Endothelial cell of umbilical vein (primary cell): ENCODE data around the gene ARID5A. TPM values are rescaled to one million over a fixed set of nuclear protein-coding genes. Genes with fewer than 3 reads are reported as not detected.

ENCODE experiments used
- BruUV-seq: library from RNA; stranded (reverse); fragments of 400-500 nt; replicated peaks from 2 replicates; lab custom pipeline; 2021; lab: Mats Ljungman, UMichigan
- CTCF ChIA-PET: fragments of 300-600, 350-600 bp; sonication (Branson Sonifier 250); formaldehyde crosslinking; loops from one replicate; lab custom pipeline; 2021; ENCODE audit warnings: antibody characterized with exemption, inconsistent platforms; lab: Charles Lee
- POLR2A ChIA-PET: fragments of 300-600, 350-600 bp; sonication (Branson Sonifier 250); formaldehyde crosslinking; loops from one replicate; lab custom pipeline; 2021; ENCODE audit warnings: antibody characterized with exemption, inconsistent platforms; lab: Charles Lee
- DNase-seq: peaks from one replicate; pipeline ENCODE4 v3.0.0-alpha.2; 2011; ENCODE audit warnings: low read depth, low spot score
- FAIRE-seq: peaks from 2 replicates; lab custom pipeline; 2011; peaks lifted over from hg19 to GRCh38; lab: Jason Lieb, UNC
- H2AFZ ChIP-seq: 2 replicates; pipeline ENCODE4 v1.6.0; 2012; ENCODE audit warnings: low read depth, low read length, control low read depth, inconsistent platforms
- H3K27ac ChIP-seq: 2 replicates; pipeline ENCODE4 v1.5.1; 2011; ENCODE audit warnings: low read depth, mild to moderate bottlenecking, control low read depth, low read length, moderate library complexity; ENCODE audit not compliant: insufficient read depth
- H3K27me3 ChIP-seq, 2 experiments: 2 replicates each; pipeline versions ENCODE4 v1.6.0 to v1.6.1; 2011; ENCODE audit warnings: low read length in 2 of 2, mixed read lengths in 1 of 2; ENCODE audit not compliant: control insufficient read depth in 2 of 2, insufficient read depth in 2 of 2
- H3K36me3 ChIP-seq, 2 experiments: 2 replicates in 1 of 2; 3 replicates in 1 of 2; pipeline ENCODE4 v1.5.1; 2011; ENCODE audit warnings: low read length in 2 of 2, mild to moderate bottlenecking in 1 of 2, moderate library complexity in 1 of 2; ENCODE audit not compliant: control insufficient read depth in 2 of 2, insufficient read depth in 2 of 2; ENCODE audit errors: extremely low read depth in 1 of 2
- H3K4me1 ChIP-seq: 3 replicates; pipeline ENCODE4 v1.5.1; 2011; ENCODE audit warnings: mild to moderate bottlenecking, low read length; ENCODE audit not compliant: control insufficient read depth, insufficient read depth; ENCODE audit errors: extremely low read depth
- H3K4me2 ChIP-seq: 2 replicates; pipeline ENCODE4 v1.6.1; 2011; ENCODE audit warnings: low read length, control low read depth, mixed read lengths; ENCODE audit not compliant: insufficient read depth
- H3K4me3 ChIP-seq, 3 experiments: fragments of 200-600 bp in 1 of 3; sonication (generic), shearing (Covaris generic) in 1 of 3; replicated peaks in 1 of 3; 2 replicates each; pipeline ENCODE4 v1.5.1; 2011 to 2016; ENCODE audit warnings: control low read depth in 3 of 3, low read length in 3 of 3, mild to moderate bottlenecking in 2 of 3, inconsistent platforms in 1 of 3, low read depth in 1 of 3, moderate library complexity in 1 of 3; ENCODE audit not compliant: insufficient read depth in 1 of 3
- H3K79me2 ChIP-seq: 2 replicates; pipeline ENCODE4 v1.6.0; 2012; ENCODE audit warnings: low read length, inconsistent platforms; ENCODE audit not compliant: control insufficient read depth, insufficient read depth
- H3K9ac ChIP-seq: replicated peaks from 2 replicates; pipeline ENCODE3; 2011; ENCODE audit warnings: low read length, control low read depth; ENCODE audit not compliant: insufficient read depth; ENCODE audit errors: extremely low read depth
- H3K9me1 ChIP-seq: replicated peaks from 3 replicates; pipeline ENCODE4 v1.6.0; 2011; ENCODE audit warnings: mild to moderate bottlenecking, low read length; ENCODE audit not compliant: control insufficient read depth, insufficient read depth; ENCODE audit errors: extremely low read depth
- H3K9me3 ChIP-seq: replicated peaks from 2 replicates; pipeline ENCODE4 v1.5.1; 2012; ENCODE audit warnings: low read length, inconsistent platforms; ENCODE audit not compliant: control insufficient read depth, insufficient read depth
- H4K20me1 ChIP-seq: replicated peaks from 2 replicates; pipeline ENCODE3; 2011; ENCODE audit warnings: mild to moderate bottlenecking, low read length; ENCODE audit not compliant: control insufficient read depth, insufficient read depth; ENCODE audit errors: extremely low read depth
- CTCF ChIP-seq, 2 donors: IDR thresholded peaks; 1 replicate in 1 of 2; 2 replicates in 1 of 2; pipeline ENCODE4 v1.5.1; 2011; ENCODE audit warnings: low read length in 2 of 2, mild to moderate bottlenecking in 2 of 2, moderate library complexity in 2 of 2, control low read depth in 1 of 2, inconsistent platforms in 1 of 2, low read depth in 1 of 2; ENCODE audit not compliant: insufficient read depth in 1 of 2; ENCODE audit errors: extremely low read depth in 1 of 2
- FOS ChIP-seq: IDR thresholded peaks from 2 replicates; pipeline ENCODE4 v1.6.1; 2011; ENCODE audit warnings: mild to moderate bottlenecking, low read length, moderate library complexity, borderline replicate concordance; ENCODE audit not compliant: insufficient read depth
- JUN ChIP-seq: IDR thresholded peaks from 2 replicates; pipeline ENCODE4 v1.6.1; 2011; ENCODE audit warnings: borderline replicate concordance, low read depth; ENCODE audit not compliant: insufficient read length, insufficient read depth
- MYC ChIP-seq: IDR thresholded peaks from one replicate; pipeline ENCODE4 v1.6.1; 2011; ENCODE audit warnings: mild to moderate bottlenecking, low read depth, low read length
- POLR2AphosphoS5 ChIP-seq: IDR thresholded peaks from 2 replicates; pipeline ENCODE4 v1.6.1; 2012; ENCODE audit warnings: low read depth, mild to moderate bottlenecking, control low read depth, low read length, moderate library complexity; ENCODE audit not compliant: insufficient read depth
- dilution Hi-C: fragments of 300-500 bp; cut with MboI; formaldehyde crosslinking; loops from one replicate; pipeline ENCODE4 v1.15.0; 2019; ENCODE audit warnings: low sequenced_read_pairs; ENCODE audit not compliant: extremely low pct_ligation_motif_present
- intact Hi-C: fragments of 100-400 bp; cut with micrococcal nuclease; formaldehyde crosslinking; loops from one replicate; pipeline ENCODE4 v1.10.0; 2022
- polyA plus RNA-seq, 4 experiments: library from polyadenylated mRNA; depleted of rRNA in 3 of 4; stranded (reverse) in 3 of 4; unstranded in 1 of 4; fragments of >200 nt; gene quantifications; 2 replicates each; pipeline versions ENCODE4 v1.2.1 to v1.2.3, GENCODE V29; 2011 to 2012; ENCODE audit warnings: missing spikeins in 1 of 4
- total RNA-seq: library from RNA; stranded (reverse); gene quantifications from 2 replicates; pipeline ENCODE4 v1.2.3, GENCODE V29; 2021

ARID5A gene
- total and polyA plus RNA-seq, 2 donors (not counting 3 experiments of a cell fraction or from before 2014, with no cell fraction given) = 18.0 to 24.7 TPM

- POLR2A ChIA-PET = interaction anchor here (0.7 to 2.5 kb wide), 3 partner anchors 10 to 17 kb away, joined by 7 to 10 read pairs (median 8); no protein-coding TSS in a partner anchor
- CTCF ChIA-PET = interaction anchor here (1.0 to 8.7 kb wide), 6 partner anchors 10 to 225 kb away, joined by 3 to 130 read pairs (median 6); no protein-coding TSS in a partner anchor
- intact Hi-C loops = loop anchor here (1.0 to 5.0 kb wide), 4 partner anchors 16 to 279 kb away; partner anchors contain the start of genes CNNM3, CNNM4 and KANSL3
These were observed 1.4 kb downstream of the ARID5A start for GRCh38 chr2:96537734-96538486.

GRCh38 chr2:96538487-96539214, 2.1 kb downstream of the ARID5A start:
- Histone ChIP-seq H3K9me1 (no peaks in the 10 kb centered on the region), H4K20me1 (peaks cover 2% of the 10 kb centered on the region), H3K4me2 (peak overlapping the region; percentile 90), H3K36me3 (peaks cover 0 to 7% of the 10 kb centered on the region in 2 experiments), H2AFZ (no peak overlapping the region), H3K79me2 (peaks cover 37% of the 10 kb centered on the region), H3K27me3 (no peaks in the 10 kb centered on the region), H3K9ac (peak overlapping the region; percentile 97), H3K27ac (peak overlapping the region; percentile 67), H3K4me3 (peak overlapping the region in 2 of 3 experiments; percentile 56 to 77), H3K4me1 (peaks cover 22% of the 10 kb centered on the region), H3K9me3 (no peaks in the 10 kb centered on the region)
- ChIA-PET CTCF (interaction anchor here (1.0 to 8.7 kb wide), 6 partner anchors 11 to 225 kb away, joined by 3 to 130 read pairs (median 6); no protein-coding TSS in a partner anchor), POLR2A (interaction anchor here (0.7 to 2.5 kb wide), 2 partner anchors 11 to 16 kb away, joined by 8 to 10 read pairs; no protein-coding TSS in a partner anchor)
- intact Hi-C loops (loop anchor here (1.0 to 5.0 kb wide), 2 partner anchors 16 to 224 kb away; partner anchors contain the start of gene CNNM4), dilution Hi-C loops (no loop called here)
- FAIRE-seq = peak; percentile 94
- no peak for TF ChIP-seq JUN
- TF ChIP-seq POLR2AphosphoS5 = peak; percentile 69
- TF ChIP-seq CTCF (IDR thresholded peaks at IDR 0.05; ENCODE audit: extremely low read depth in 1 of 2, insufficient read depth in 1 of 2, low read depth in 1 of 2, low read length in 2 of 2) = no peak
- TF ChIP-seq FOS = no peak
- BruUV-seq = no TSS peak
- peak; percentile 88 for DNase-seq

More at GRCh38 chr2:96537734-96538486, 1.4 kb downstream of the ARID5A start:
- Histone ChIP-seq H3K9ac (peak overlapping the region; percentile 97), H3K4me1 (peaks cover 22% of the 10 kb centered on the region), H3K4me3 (peak overlapping the region; percentile 38 to 77 (median 56)), H3K27me3 (no peaks in the 10 kb centered on the region), H3K27ac (peak overlapping the region; percentile 67), H3K36me3 (peaks cover 0 to 7% of the 10 kb centered on the region in 2 experiments), H3K9me3 (no peaks in the 10 kb centered on the region), H3K4me2 (peak overlapping the region; percentile 90), H3K9me1 (no peaks in the 10 kb centered on the region), H2AFZ (no peak overlapping the region), H3K79me2 (peaks cover 37% of the 10 kb centered on the region), H4K20me1 (peaks cover 2% of the 10 kb centered on the region)
- FAIRE-seq (peak; percentile 55), DNase-seq (peak; percentile 23)
- peak; percentile 3 for TF ChIP-seq POLR2AphosphoS5
- TF ChIP-seq MYC = no peak
- dilution Hi-C loops = no loop called here
- TSS peak; percentile 80 for BruUV-seq
